Stomach (tissue), 9 donors: ENCODE measurements around the gene CACNG6. TPM values are rescaled to one million over a fixed set of nuclear protein-coding genes. Genes with fewer than 3 reads are reported as not detected.

Experiments used
- DNase-seq, 2 donors: peaks; one replicate each; pipeline versions ENCODE4 v3.0.0 to v3.0.0-alpha.2; 2013 to 2019
- H3K27ac ChIP-seq, 5 donors: fragments of 200-600 bp in 4 of 5; sonication (generic) in 4 of 5; one replicate each; pipeline ENCODE4 v1.5.1; 2013 to 2019; ENCODE audit warnings: mild to moderate bottlenecking in 1 of 5, moderate library complexity in 1 of 5
- H3K27me3 ChIP-seq, 3 donors: fragments of 200-600 bp; sonication (generic); one replicate each; pipeline ENCODE4 v1.5.1; 2017 to 2019; ENCODE audit warnings: mixed run types in 1 of 3
- H3K36me3 ChIP-seq, 4 donors: fragments of 200-600 bp; sonication (generic); 1 replicate in 3 of 4; 2 replicates in 1 of 4; pipeline ENCODE4 v1.5.1; 2016 to 2019
- H3K4me1 ChIP-seq, 4 donors: fragments of 200-600 bp; sonication (generic); one replicate each; pipeline ENCODE4 v1.5.1; 2016 to 2019
- H3K4me3 ChIP-seq, 4 donors: fragments of 200-600 bp; sonication (generic) in 3 of 4; one replicate each; pipeline ENCODE4 v1.5.1; 2016 to 2019; ENCODE audit warnings: mild to moderate bottlenecking in 1 of 4
- H3K9me3 ChIP-seq, 4 donors: fragments of 200-600 bp; sonication (generic); one replicate each; pipeline ENCODE4 v1.5.1; 2016 to 2019
- EP300 ChIP-seq: sonication (generic); formaldehyde crosslinking; IDR thresholded peaks from one replicate; pipeline ENCODE4 v1.6.1; 2017; ENCODE audit warnings: antibody characterized with exemption
- POLR2A ChIP-seq, 4 donors: fragments of 450-650 bp; IDR thresholded peaks; one replicate each; pipeline ENCODE4 v1.6.1; 2016; ENCODE audit warnings: antibody characterized with exemption in 4 of 4, control low read depth in 2 of 4, mild to moderate bottlenecking in 1 of 4, moderate library complexity in 1 of 4
- POLR2AphosphoS5 ChIP-seq, 3 donors: sonication (generic); formaldehyde crosslinking; IDR thresholded peaks; one replicate each; pipeline ENCODE4 v1.6.1; 2016; ENCODE audit warnings: antibody characterized with exemption in 3 of 3
- WGBS, 5 donors: extraction: QIAGEN DNeasy Blood & Tissue Kit in 3 of 5; methylation state at CpG; one replicate each; pipeline versions ENCODE4 v1.1.5 to v1.1.7; 2013 to 2018; 5-methylcytosine and 5-hydroxymethylcytosine counted together
- intact Hi-C: fragments of 100-400 bp; cut with DNase I; formaldehyde crosslinking; loops from one replicate; pipeline ENCODE4 v1.15.1; 2023; ENCODE audit warnings: low total_unique reads
- polyA plus RNA-seq, 3 donors: library from polyadenylated mRNA; stranded (reverse); fragments of 200-250 nt; gene quantifications; one replicate each; pipeline ENCODE4 v1.2.3, GENCODE V29; 2013
- total RNA-seq, 5 donors: library from RNA; depleted of rRNA; stranded (reverse); fragments of >200 nt; gene quantifications; one replicate each; pipeline versions ENCODE4 v1.1.0 to v1.2.3, GENCODE V29; 2014 to 2016
- TF ChIP-seq, protein P1 (sequence below), 7 experiments: fragments of 450-650 bp in 4 of 7; fragments of 200-600 bp in 3 of 7; sonication (generic) in 3 of 7; IDR thresholded peaks; one replicate each; pipeline ENCODE4 v1.5.1; 2016 to 2019; ENCODE audit warnings: antibody characterized with exemption in 7 of 7, control low read depth in 2 of 7, mild to moderate bottlenecking in 1 of 7
- donor health status: healthy with polysubstance abuse.
- donor health status: Bipolar disorder and iron deficiency.
- donor health status: healthy.

Gene CACNG6
- total and polyA plus RNA-seq, 8 donors, result 0.13 to 0.58 (median 0.46) TPM; not detected in 5

DNA sequence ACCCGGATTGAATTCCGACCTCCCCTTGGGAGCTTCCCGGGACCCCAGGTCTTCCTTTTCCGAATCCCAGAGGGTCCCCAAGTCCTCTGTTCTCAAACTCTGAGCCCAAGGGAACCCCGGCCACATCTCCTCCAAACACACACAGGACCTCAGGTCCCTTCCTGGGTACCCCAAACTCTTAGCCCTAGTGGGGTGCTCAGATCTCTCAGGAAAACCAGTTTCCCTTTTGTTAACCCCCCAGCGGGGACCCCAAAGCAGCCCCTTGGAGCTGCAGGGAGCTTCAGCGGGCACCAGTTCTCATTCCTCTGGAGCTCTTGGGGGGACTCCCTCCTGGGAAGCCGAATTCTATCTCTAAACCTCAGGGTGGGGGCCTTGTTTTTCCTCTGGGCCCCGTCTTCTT, 774 bp downstream of the CACNG6 start:
- intact Hi-C loops, result no loop called here
- H3K4me1 ChIP-seq, result peaks cover 5 to 20% (median 12%) of the 10 kb centered on the region in 4 donors
- peaks cover 17 to 83% (median 48%) of the 10 kb centered on the region in 3 donors for H3K27me3 ChIP-seq
- TF ChIP-seq POLR2AphosphoS5 (IDR thresholded peaks at IDR 0.05), result no peak
- TF ChIP-seq, protein P1, sequence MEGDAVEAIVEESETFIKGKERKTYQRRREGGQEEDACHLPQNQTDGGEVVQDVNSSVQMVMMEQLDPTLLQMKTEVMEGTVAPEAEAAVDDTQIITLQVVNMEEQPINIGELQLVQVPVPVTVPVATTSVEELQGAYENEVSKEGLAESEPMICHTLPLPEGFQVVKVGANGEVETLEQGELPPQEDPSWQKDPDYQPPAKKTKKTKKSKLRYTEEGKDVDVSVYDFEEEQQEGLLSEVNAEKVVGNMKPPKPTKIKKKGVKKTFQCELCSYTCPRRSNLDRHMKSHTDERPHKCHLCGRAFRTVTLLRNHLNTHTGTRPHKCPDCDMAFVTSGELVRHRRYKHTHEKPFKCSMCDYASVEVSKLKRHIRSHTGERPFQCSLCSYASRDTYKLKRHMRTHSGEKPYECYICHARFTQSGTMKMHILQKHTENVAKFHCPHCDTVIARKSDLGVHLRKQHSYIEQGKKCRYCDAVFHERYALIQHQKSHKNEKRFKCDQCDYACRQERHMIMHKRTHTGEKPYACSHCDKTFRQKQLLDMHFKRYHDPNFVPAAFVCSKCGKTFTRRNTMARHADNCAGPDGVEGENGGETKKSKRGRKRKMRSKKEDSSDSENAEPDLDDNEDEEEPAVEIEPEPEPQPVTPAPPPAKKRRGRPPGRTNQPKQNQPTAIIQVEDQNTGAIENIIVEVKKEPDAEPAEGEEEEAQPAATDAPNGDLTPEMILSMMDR (IDR thresholded peaks at IDR 0.05), result no peak
- no peak for TF ChIP-seq POLR2A (IDR thresholded peaks at IDR 0.05)
- TF ChIP-seq EP300, result no peak
- no peaks in the 10 kb centered on the region for H3K9me3 ChIP-seq
- H3K4me3 ChIP-seq, result peak overlapping the region in 1 of 4 donors; percentile 49
- no peaks in the 10 kb centered on the region for H3K36me3 ChIP-seq
- no peak overlapping the region for H3K27ac ChIP-seq
- 71 to 88% (median 78%) methylated on average over 9 of the region's 9 CpGs for WGBS, 5 donors
- DNase-seq, result no peak

DNA sequence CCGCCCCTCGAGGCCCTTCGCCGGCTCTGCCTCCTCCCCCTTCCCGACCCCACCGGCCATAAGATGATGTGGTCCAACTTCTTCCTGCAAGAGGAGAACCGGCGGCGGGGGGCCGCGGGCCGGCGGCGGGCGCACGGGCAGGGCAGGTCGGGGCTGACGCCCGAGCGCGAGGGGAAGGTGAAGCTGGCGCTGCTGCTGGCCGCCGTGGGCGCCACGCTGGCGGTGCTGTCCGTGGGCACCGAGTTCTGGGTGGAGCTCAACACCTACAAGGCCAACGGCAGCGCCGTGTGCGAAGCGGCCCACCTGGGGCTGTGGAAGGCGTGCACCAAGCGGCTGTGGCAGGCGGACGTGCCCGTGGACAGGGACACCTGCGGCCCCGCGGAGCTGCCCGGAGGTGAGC, 1.4 kb downstream of the CACNG6 start:
- peaks cover 5 to 20% (median 12%) of the 10 kb centered on the region in 4 donors for H3K4me1 ChIP-seq
- H3K4me3 ChIP-seq, result no peak overlapping the region
- DNase-seq, result no peak
- no peaks in the 10 kb centered on the region for H3K36me3 ChIP-seq
- H3K27ac ChIP-seq, result no peak overlapping the region
- H3K9me3 ChIP-seq, result no peaks in the 10 kb centered on the region
- H3K27me3 ChIP-seq, result peaks cover 17 to 88% (median 50%) of the 10 kb centered on the region in 3 donors
- intact Hi-C loops, result no loop called here
- 17 to 38% (median 28%) methylated on average over 23 to 43 of the region's 43 CpGs for WGBS, 5 donors
- TF ChIP-seq, protein P1 (IDR thresholded peaks at IDR 0.05), result no peak
- no peak for TF ChIP-seq POLR2AphosphoS5 (IDR thresholded peaks at IDR 0.05)
- no peak for TF ChIP-seq POLR2A (IDR thresholded peaks at IDR 0.05)
- no peak for TF ChIP-seq EP300

DNA sequence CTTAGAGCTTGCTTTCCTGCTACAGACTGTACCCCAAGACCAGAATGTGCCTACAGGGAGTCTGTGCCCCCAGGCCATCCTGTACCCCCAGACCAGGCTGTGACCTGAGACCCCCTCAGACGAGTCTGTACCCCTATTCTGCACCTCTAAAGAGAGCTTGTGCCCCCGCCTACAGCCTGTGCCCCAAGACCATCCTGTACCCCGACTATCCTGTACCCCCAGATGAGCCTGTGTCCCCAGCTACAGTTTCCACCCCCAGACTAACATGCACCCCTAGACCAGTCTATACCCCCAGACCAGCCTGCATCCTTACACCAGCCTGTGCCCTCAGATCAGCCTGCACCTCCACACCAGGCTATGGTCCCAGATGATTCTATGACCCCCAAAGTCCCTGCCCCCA, 2.0 kb downstream of the CACNG6 start:
- Histone ChIP-seq H3K27me3 (peaks cover 17 to 89% (median 52%) of the 10 kb centered on the region in 3 donors), H3K27ac (no peak overlapping the region), H3K36me3 (no peaks in the 10 kb centered on the region), H3K4me1 (peaks cover 5 to 20% (median 12%) of the 10 kb centered on the region in 4 donors), H3K4me3 (no peak overlapping the region), H3K9me3 (no peaks in the 10 kb centered on the region)
- 55 to 94% (median 71%) methylated on average over 2 to 3 of the region's 3 CpGs for WGBS, 5 donors
- TF ChIP-seq POLR2AphosphoS5 (IDR thresholded peaks at IDR 0.05) (no peak), POLR2A (IDR thresholded peaks at IDR 0.05) (no peak), EP300 (no peak)
- TF ChIP-seq, protein P1 (IDR thresholded peaks at IDR 0.05), result no peak
- intact Hi-C loops, result no loop called here
- DNase-seq, result no peak

DNA sequence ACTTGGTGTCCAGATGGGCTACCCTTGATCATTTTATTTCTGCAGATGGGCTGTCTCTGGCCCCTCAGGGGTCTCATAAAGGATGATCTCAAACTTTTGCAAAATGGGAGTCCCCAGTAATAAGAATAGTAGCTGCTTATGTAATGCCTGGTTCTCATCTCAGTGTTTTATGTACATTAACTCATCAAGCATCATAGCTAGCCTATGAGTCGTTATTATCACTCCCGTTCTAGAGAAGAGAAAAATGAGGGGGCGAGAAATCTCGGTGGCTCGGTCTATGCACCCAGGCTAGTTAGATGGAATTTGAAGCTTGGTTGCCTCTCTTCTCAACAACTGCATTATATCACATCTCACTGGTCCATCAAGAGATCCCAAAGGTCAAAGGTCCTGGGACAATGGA, 3.4 kb downstream of the CACNG6 start:
- Histone ChIP-seq H3K27me3 (peaks cover 17 to 89% (median 59%) of the 10 kb centered on the region in 3 donors), H3K9me3 (no peaks in the 10 kb centered on the region), H3K27ac (no peak overlapping the region), H3K4me1 (peaks cover 5 to 20% (median 12%) of the 10 kb centered on the region in 4 donors), H3K4me3 (no peak overlapping the region), H3K36me3 (no peaks in the 10 kb centered on the region)
- intact Hi-C loops, result no loop called here
- 76 to 83% (median 81%) methylated on average over 5 of the region's 5 CpGs for WGBS, 5 donors
- no peak for TF ChIP-seq EP300
- no peak for TF ChIP-seq POLR2A (IDR thresholded peaks at IDR 0.05)
- TF ChIP-seq, protein P1 (IDR thresholded peaks at IDR 0.05), result no peak
- TF ChIP-seq POLR2AphosphoS5 (IDR thresholded peaks at IDR 0.05), result no peak
- no peak for DNase-seq
